LNCAP (cell line): Measurements from ENCODE around the gene RRP36.

ENCODE experiments used
- TF ChIP-seq, protein P1 (sequence below): fragments of 450-650 bp; IDR thresholded peaks from 2 replicates; pipeline ENCODE4 v1.5.1; 2017; ENCODE audit warnings: mild to moderate bottlenecking

Gene RRP36

DNA sequence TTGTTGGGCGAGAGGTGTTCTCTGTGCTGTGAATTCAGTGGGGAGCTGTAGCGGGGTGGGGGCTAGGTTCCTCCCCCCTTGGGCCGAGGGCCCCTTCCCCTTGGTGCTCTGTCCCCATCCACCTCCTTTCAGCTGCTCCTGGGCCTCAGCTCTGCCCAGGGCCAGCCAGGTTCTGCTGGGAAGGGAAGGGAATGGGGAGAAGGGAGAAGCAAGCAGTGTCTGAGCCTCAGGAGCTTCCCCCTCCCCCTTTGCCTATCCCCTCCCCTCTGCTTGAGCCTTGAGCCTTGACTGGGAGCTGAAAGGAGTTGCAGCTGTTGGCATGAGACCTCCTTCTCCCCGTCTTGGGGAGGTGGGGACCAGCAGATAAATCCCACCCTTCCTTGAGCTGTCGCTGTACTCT lies 576 bp upstream of the RRP36 start:
- TF ChIP-seq, protein P1, sequence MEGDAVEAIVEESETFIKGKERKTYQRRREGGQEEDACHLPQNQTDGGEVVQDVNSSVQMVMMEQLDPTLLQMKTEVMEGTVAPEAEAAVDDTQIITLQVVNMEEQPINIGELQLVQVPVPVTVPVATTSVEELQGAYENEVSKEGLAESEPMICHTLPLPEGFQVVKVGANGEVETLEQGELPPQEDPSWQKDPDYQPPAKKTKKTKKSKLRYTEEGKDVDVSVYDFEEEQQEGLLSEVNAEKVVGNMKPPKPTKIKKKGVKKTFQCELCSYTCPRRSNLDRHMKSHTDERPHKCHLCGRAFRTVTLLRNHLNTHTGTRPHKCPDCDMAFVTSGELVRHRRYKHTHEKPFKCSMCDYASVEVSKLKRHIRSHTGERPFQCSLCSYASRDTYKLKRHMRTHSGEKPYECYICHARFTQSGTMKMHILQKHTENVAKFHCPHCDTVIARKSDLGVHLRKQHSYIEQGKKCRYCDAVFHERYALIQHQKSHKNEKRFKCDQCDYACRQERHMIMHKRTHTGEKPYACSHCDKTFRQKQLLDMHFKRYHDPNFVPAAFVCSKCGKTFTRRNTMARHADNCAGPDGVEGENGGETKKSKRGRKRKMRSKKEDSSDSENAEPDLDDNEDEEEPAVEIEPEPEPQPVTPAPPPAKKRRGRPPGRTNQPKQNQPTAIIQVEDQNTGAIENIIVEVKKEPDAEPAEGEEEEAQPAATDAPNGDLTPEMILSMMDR, result no peak

DNA sequence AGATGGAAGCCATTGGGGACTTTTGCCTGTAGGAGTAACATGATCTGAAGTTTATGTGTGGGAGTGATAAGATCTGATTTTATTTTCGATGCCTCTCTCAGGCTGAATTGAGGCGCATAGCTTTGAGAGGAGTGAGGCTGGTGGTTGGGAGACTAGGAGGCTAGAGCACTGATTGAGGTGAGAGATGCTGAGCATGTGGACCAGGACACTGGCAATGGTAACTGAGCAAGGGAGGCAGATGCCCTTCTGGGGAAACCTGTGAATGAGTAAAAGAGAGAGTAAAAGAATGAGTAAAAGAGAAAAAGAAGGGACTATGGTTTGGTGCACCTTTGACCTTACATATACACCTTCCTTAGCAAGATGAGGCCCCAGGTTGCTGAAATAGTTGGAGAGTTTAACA lies 3.0 kb downstream of the RRP36 start:
- TF ChIP-seq, protein P1, result no peak

DNA sequence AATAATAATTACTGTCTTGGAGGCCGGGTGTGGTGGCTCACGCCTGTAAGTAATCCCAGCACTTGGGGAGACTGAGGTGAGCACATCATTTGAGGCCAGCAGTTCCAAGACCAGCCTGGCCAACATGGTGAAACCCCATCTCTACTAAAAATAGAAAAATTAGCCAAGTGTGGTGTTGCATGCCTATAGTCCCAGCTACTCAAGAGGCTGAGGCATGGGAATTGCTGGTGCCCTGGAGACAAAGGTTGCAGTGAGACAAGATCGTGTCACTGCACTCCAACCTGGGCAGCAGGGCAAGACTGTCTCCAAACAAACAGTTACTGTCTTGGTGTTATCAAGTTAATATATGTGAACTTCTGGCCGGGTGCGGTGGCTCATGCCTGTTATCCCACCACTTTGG lies 4.9 kb downstream of the RRP36 start:
- TF ChIP-seq, protein P1, result no peak

DNA sequence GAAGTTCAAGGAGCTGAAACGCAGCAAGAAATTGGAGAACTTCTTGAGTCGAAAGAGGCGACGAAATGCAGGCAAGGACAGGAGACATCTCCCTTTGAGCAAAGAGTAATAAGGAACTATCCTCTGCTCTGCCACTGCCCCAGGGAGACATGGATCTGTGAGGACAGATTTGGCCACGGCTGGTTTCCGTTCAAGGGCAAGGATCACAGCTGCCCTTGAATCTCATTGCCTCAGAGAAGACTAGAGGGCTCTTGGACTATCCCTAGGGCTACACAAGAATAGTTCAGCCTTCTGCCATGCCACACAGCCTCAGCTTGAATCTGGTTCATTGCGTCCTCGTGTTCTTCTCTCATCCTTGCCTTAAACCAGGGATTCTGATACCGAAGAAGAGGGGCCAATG lies 7.7 kb downstream of the RRP36 start:
- TF ChIP-seq, protein P1, result no peak

DNA sequence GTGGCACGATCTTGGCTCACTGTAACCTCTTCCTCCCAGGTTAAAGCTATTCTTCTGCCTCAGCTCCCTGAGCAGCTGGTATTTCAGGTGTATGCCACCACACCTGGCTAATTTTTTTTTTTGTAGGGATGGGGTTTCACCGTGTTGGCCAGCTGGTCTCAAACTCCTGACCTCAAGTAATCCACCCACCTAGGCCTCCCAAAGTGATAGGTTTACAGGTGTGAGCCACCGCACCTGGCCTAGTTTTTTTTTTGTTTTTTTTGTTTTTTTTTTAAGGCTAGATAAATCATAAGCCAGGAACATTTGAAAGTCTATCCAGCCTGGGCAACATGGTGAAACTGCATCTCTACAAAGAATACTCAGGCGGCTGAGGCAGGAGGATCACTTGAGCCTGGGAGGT lies 10.9 kb downstream of the RRP36 start:
- TF ChIP-seq, protein P1, result no peak

DNA sequence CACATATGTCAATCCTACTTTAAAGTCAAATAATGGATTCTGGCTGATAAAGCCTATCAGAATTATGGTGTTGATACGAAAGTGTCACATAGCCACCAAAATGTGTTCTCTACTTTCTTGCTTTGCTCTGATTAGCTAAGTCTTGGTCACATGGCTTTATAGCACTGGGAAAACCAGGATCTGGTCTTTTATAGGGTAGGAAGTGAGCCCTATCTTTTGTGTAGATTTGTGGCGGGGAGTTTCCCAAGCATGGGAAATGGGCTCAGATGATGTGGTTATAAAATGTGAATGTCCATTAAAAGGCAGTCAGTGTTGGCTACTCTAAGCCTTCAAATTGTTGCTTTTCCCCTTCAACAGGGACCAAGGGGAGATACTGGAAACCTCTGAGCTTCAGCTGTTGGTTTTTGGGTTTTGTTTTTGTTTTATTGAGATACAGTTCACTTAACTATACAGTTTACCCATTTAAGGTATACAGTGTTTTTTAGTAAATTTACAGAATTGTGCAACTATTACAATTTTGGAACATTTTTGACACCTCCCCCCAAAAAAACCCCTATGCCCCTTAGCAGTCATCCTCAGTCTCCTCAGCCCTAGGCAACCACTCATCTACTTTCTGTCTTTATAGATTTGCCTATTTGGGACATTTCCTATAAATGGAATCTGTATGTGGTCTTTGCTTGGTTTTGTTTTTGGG lies 12.2 kb downstream of the RRP36 start:
- TF ChIP-seq, protein P1, result no peak

DNA sequence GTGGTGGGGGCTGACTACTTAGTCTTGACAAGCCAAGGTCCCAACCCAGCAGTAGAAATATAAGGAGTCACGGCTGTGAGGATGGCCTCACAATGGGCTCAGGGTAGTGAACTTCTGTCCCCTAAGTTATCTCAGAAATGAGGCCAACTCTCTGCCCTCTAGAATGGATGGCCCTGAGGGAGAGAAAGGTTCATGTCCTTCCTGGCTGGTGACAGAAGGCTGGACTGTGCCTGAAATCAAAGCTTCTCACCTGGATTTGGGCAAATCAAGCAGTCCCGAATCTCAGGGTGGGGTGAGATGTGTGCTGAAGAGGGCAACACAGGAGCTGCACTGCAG lies 12.7 kb downstream of the RRP36 start:
- TF ChIP-seq, protein P1, result no peak

DNA sequence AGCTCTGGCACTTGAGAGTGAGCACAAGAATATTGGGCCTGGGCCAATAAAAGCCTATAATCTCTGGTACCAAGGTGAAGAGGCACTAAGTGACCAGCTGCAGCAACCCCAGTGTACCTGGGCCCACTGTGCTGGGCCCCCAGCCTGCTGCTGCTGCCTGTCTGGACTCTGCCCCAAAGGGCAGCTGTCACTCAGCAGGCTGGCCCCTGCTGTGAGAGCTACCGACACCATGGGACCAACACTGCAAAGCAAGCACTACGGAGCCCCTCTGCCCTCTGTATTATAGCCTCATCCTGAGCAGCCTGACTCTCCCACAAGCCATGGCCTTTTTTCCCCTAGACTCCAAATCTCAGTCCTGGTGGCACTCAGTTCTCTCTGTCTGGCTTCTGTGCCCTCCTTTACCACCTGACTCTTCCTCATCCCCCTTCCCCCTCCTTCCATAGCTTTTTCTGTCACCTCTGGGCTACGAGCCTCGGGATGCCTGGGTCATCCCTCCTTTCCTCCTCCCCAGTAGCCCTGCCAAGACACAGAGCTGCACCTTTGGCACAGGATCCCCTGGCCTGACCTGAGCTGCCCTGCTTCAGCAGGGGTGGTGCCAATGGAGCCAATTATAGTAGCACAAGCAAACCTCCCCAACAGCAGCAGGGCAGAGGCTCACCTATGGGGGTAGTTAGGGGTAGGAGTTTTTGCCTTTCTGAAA lies 14.2 kb downstream of the RRP36 start:
- TF ChIP-seq, protein P1, result no peak
